AML-193 (cell line): ENCODE measurements around the gene AKAP8.
A peak's percentile ranks its signal among the peaks of the same experiment; 100 is the strongest.
"Not testable (repeated sequence)": the region's sequence is repeated elsewhere in the genome, so short reads cannot be mapped to it uniquely, and the experiment has no call there.

Experiments used
- DNase-seq, 2 experiments: peaks; one replicate each; lab custom pipeline; 2025; lab: John Stamatoyannopoulos, UW

The AKAP8 gene

DNA sequence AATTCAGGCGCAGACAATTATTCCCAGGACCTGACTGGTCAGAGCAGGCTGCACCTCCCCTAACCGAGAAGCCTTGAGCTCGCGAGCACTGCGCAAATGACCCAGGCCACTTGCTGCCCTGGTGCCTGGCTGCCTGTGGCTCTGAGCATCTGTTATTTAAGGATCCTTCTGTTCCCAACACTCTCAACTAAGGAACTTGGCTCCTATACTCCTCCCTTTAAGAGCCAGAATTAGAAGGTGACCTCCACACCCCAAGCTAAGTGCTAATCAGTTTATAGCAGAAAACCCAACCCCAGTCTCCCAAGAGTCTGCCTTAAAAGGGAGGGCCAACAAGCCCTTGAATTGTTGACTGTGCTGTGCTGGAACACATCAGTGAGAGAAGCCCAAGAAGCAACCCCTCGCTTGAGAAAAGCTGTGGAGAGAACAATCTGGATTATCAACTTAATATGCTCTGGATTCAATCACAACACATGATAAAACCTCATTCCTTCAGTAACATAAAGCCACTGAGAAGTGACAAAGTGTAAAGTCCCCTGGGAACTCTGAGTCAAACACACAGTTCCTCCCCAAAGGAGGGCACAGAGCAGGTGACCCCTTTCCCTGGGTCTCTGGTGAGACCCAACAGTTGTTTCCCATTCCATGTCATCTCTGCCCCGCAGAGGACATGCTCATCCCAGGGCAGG is 24.7 kb upstream of the AKAP8 start:
- no peak for DNase-seq

DNA sequence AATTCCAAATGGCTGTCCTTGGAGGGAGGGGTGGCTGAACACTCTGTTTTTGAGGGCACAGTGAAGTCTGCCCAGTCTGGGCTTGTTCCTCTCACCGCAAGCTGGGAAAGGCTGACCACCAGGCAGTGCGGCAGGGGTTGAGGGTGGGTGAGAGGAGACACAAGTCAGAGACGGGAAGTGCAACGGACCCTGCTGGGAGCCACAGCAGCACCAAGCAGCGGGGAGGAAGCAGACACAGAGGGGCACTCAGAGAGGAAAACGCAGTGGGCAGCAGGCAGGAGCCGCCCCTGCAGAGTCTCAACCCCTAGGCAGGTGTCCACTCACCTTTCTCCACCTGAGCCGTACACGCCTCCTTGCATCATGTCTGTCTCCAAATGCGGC is 23.6 kb upstream of the AKAP8 start:
- DNase-seq: no peak

DNA sequence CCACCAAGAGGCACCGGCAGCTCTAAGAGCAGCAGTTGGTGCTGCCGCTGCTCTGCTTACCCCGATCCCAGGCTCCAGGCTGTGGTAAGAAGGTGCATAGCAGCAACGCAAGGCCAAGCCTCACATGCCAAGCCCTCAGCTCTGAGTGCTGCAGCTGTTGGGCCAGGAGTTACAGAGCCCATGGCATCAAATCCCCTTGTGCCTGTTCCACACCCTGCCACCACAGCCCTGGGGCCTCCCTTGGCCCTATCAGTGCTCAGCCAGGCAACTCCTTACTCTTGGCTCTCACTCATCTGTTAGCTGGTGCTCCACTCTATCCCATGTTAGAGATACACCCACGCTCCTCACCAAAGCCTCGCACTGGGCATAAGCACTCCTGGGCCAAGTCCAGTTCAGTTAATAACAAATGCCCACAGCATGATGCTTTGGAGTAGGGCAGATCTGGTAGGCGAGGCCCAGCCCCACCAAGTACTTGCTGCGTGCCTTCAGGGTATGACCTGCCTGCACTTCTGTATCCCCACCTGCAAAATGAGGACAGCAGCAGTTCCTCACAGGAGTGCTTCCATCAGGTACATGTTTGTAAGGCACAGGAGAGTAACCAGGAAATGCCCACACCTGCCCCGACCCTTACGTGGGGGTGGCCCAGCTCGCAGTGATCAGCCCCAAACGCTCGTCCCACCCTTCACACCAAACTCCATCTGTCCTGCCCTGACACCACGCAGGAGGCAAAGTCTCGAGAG is 23.0 kb upstream of the AKAP8 start:
- no peak for DNase-seq

DNA sequence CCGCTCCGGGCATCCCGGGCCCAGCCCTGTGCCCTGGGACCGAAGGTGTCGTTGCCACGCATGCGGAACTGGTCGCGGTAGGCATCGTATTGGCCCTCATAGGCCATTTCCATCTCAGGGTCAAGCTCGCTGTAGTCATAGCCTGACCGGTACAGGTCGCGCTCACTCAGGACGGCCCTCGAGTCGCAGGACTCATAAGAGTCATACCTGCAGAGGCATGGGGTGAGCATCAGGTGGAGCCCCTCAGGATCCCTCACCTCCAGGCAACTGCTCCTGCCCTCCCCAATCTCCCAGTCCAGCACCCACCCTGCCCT is 21.8 kb upstream of the AKAP8 start:
- DNase-seq: no peak

DNA sequence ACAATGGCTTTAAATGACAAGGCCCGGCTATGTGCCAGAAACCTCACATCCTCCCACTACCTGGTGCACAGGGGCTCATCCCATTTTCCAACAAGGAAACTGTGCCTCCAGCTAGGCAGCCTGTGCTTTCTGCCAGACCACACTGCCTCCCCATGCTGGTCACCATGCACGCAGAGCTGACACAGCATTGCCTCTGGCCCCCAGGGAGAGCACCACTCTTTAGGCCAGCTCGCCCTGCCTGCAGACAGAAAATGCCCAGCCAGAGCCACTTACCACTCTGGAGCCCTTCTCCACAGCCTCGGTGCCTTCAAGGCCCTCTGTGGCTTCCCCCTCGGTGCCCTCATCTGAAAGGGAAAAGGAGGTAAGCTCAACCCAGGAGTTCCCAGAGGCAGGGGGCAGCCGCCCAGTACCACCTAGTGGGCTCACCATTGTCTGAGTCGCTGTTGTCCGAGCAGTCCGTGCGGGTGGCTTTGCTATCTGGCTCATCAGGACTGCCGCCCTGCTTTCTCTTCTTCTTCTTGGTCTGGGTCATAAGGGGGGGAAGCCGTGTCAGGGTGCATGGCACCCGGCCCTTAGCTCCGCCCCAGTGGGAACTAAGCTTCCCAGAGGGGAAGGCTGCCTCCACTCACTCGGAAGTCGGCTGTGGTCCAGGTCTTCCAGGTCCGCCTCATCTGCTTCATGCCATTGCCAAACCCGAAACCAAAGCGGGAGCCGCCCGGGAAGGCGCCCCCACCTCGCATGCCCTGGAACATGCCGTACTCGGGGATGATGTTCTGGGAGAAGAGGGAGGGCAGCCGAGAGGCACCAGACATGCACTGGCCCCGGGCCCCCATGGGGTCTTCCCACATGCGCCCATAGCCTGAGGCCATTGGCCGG is 21.2 kb upstream of the AKAP8 start:
- no peak for DNase-seq

DNA sequence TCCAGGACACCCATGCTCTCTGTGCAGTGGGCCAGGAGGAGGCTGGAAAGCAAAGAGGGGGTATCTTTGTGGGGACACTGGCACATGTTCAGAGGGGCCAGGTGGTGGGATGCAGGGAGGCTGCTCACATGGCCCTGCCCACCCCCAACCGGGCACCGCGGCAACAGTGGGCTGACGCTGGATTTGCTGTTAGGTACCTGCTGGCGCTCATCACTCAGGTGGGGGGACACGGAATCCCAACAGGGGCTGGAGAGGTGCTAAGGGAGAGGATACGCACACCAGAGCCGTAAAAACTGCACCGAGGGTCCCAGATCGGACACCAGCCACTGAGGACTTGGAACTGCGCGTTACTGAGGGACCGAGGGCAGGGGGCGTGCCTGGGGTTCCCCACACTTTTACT is 20.0 kb upstream of the AKAP8 start:
- DNase-seq: no peak

DNA sequence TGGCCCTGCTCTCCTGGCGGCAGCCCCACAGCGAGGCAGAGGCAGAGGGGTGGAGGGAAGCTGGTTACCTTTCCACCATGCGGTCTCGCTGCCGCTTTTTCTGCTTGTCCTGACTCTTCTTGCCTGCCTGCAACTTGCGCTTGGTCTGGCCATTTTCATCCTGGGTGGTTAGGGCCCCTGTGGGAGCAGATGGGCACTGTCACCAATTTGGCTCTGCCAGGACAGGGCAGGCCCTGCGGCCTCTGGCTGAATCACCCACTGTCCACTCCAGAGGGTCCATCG is 19.6 kb upstream of the AKAP8 start:
- no peak for DNase-seq

DNA sequence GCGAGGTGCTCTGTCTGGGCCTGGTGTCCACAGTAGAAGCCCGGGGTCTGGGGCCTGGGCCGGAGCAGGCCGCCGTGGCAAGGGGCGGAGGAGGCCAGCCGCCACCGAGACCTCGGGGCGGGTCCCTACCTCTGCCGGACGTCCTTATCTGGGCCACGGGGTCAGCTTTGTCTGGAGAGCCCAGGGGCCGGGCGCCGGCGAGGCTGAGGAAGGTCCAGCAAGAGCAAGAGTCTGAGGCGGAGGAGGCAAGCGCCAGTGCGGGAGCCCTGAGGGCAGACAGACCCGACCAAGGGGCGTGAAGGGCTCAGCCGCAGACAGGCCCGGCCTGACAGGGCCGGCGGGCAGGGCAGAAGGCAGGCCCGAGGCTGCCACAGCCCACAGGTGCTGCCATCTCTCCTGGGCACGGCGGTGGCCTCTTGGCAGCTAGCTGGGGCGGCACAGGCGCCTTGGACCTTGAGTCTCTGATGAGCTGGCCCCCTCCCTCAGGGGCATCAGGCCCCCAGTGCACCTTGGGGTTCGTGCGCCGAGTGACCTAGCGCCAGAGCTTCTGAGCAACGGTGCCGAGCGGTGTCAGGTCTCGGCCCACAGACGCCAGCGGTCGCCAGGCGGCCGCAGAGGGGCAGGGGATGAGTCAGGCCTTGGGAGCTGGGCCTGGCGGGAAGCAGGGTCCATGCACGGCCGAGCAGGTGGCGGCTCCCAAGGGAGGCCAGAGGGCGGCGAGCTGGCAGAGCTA is 19.1 kb upstream of the AKAP8 start:
- DNase-seq: no peak

DNA sequence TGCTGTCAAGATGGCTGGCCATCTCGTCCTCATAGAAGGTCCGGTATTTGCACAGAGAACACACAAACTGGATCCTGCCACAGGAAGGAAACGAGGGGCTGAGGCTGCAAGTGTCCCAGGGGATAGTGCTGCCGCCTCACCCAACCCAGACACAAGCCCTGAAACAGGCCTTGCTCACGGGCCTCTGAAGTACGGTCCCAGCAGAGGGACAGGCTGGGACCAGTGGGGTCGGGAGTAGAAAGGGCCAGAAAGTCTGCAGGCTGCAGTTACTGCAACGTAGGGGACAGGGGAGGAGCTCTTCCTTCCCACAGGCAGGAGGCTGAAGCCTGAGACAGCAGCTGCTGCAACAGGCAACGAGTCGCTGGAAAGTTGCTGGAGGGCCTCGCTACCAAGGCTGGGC is 18.2 kb upstream of the AKAP8 start:
- DNase-seq: no peak

DNA sequence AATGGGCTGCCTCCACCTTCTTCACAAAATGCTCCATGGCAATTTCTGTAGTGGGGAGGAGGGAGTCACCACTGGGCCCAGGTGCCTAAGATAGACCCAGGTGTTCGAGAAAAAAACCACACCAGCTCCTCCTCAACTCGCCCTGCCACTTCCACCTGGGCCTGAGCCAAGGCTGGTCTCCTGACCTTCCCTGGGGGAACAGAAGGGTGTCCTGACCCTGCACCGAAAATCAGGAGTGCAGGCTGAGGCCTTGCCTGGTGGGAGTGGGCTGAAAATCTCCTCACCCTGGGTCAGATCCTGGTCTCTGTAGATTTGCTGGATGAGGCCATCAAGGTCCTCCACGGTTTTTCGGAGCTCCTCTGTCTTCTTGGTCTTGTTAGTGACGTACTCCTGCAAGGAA is 17.6 kb upstream of the AKAP8 start:
- DNase-seq: no peak

DNA sequence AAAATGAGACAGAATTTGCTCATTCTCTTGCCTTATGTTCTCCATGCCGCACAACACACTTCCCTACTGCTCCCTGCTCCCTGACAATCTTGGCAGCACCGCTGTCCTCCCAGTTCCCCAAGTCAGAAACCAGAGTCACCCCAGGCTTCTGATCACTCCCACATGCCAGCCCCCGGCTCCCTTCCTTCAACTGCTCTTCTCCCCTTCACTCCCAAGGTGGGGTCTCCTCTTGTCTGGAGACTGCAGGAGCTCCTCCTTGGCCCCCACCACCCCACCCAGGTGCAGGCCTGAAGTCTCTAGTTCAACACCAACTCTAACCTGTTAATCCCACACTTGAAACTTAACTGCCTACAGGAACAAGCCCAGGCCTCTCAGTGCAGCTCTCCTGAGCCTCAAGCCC is 16.8 kb upstream of the AKAP8 start:
- DNase-seq: no peak

DNA sequence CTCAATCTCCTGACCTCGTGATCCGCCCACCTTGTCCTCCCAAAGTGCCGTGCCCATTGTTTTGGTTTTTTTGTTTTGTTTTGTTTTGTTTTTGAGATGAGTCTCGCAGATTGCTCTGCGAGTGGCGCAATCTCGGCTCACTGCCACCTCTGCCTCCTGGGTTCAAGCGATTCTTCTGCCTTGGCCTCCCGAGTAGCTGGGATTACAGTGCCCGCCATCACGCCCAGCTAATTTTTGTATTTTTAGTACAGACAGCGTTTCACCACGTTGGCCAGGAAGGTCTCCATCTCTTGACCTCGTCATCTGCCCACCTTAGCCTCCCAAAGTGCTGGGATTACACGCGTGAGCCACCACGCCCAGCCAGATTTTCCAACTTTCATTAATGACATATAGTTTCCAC is 15.7 kb upstream of the AKAP8 start:
- not testable (repeated sequence) for DNase-seq

DNA sequence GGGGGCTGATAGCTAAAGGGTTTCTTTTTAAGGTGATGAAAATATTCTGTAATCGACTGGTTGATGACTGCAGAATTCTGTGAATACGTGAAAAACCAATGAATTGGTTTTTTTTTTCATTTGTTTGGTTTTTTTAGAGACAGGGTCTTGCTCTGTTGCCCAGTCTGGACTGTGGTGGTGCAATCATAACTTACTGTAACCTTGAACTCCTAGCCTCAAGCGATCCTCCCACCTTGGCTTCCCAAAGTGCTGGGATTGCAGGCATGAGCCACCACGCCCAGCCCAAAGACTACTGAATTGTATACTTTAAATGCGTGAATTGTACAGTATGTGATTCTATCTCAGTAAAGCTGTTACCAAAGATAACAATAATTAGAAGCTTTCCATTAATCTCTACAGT is 14.8 kb upstream of the AKAP8 start:
- DNase-seq: no peak

DNA sequence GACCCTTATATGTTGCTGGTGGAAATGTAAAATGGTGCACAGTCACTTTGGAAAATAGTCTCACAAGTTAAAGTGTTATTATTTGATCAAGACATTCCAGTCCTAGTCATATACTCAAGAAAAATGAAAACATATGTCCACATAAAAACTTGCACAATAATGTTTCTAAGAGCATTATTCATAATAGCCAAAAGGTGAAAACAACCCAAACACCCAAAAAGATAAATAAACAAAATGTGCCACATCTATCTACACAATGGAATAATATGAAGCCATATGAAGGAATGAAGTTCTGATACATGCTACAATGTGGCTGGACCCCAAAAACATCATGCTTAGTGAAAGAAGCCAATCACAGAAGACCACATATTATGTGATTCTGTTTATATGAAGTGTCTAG is 14.4 kb upstream of the AKAP8 start:
- no peak for DNase-seq

DNA sequence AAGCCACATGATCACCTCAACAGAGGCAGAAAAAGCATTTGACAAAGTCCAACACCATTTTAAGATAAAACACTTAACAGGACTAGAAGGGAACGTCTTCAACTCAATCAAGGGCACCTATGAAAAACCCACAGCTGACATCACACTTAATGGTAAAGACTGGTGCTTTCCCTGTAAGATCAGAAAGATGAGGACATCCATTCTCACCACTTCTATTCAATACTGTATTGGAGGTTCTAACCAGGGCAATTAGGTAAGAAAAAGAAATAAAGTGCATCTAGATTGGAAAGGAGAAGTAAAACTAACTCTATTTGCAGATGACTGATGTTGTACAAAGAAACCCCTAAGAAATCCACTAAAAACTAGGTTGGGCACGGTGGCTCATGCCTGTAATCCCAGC is 11.2 kb upstream of the AKAP8 start:
- DNase-seq: no peak

DNA sequence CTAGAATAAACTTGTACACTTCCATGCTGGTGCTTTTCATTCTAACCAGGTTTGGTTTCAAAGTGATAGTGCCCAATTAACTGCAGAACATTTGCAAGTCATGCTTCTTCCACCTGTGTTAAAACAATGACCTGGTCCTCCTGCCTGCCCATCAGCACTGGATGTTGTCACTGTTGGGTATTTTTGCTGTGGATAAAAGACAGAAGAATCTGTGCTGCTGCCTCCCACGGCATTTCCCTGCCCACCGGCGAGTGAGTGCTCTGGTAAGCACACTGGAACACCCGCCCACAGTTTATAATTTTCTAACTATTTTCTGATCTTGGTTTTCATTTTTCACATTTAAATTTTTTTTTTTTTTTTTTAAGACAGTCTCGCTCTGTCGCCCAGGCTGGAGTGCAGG is 2.3 kb upstream of the AKAP8 start:
- no peak for DNase-seq

DNA sequence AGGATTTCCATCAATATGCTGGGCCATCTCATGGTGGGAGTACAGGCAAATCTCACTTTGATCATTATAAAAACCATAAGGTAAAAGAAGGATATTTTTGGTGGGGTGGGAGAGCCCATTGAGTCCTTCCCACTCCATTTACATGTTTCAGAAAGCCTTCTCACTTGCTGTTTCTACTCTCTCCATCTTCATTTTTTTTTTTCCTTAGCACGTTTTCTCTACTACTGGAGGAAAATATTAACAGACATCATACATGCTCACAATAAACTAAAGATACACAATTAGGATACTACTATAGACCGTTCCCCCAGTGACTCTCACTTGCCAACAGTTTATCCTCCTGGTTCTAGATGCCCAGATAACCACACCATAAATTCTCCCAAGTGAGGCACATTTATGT is 1.8 kb upstream of the AKAP8 start:
- no peak for DNase-seq

DNA sequence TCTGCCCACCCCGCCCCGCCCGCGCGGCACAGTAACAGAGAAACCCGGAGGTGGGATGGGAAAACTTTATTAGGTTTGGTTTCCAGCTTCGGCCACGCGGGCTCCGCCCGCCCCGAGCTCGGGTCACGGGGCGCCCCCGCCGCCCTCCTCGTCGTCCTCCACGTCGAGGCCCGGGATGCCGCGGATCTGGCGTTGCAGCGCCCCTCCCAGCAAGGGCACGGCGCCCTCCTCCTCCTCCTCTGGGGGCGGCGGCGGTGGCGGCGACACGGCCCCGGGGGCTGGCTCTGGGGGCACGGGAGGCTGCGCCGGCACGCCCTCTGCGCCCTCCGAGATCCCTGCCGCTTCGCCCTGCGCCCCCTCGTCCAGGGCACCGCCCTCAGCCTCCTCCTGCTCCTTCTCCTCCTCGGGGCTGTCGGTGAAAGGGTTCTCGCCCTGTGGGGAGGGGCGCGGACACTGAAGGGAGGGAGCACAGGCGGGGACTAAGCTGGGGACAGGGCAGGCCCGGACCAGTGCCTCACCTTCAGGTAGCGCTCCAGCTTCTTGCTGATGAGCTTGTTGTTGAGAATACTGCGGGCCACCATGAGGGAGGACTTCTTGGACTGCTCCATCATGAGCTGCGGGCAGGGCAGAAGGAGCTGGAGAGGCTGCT is 536 bp upstream of the AKAP8 start:
- DNase-seq: no peak

DNA sequence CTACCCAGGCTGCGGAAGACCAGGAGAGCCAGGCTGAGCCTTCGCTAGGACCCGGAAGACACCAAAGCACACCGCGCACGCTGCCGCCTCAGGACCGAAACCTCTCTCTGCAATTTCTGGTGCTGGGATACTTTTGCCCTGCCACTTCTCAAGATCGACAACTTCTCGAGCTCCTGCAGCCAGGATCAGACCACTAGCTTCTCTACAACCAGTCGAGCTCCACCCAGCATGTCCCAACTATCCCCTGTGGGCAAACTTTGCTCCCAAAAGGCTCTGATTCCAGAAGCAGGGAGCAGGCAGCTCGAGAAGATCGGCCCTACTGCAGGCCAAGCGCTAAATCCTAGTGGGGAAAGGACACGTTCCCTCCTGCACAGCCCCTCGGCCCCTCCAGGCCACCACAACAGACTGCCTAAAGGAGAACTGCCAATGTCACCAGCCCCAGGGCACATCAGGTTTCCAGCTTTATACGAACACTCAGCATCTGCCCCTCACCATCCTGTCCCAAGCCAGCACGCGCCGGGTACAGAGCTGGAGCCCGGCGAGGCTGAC is 979 bp downstream of the AKAP8 start:
- peak; percentile 35 to 46 for DNase-seq

DNA sequence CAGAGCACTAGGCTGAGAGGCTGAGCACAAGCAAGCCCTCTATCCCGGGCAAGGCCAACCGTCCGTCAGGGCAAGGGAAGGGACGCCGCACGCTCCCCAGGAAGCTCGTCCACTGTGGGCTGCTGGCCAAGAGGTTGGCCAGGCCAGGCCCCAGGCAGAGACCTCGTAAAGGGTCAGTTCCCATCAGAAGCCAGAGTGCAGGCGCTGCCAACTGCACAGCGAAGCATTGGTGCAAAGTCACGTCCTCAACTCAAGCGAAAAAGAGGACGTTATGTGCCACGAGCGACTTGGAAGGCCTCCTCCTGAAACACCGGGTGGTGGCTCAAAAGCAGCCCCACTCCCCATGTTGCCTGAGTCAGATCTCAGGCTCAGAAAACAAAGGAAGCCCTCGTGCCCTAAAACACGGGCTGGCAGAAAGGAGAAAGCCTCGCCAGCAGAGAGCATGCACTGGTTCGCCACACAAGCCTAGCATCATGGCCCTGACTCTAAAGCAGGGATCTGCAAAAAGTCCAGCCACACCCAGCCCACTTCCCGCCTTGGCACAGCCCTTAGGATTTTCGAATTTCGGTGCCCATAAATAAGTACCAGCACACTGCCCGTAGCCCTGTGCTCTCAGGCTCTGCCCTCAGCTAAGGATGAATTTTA is 4.7 kb downstream of the AKAP8 start:
- no peak for DNase-seq

DNA sequence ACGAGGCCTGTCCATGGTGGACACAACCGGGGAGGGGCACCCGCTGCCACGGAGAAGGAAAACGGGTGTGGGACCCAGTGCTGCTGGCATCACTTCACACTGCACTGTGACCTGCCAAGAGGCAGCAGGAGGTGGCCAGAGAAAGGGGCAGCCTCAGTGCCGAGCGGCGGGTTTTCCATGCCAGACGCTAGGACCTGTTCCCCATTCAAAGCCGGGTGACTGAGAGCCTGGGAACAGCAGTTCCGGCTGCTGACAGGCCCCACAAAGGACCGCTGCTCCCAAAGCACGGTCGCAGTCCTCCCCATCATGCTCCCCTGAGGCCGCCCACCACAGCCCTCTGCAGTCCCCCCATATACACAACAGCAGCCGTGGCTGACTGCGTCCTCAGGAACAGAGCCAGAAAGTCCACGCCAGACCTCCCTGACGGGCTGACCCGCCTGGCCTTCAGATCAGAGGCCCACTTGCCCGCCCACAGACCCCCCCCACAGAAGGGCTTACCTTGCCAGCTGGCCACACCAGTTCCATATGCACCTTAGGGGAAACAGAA is 5.4 kb downstream of the AKAP8 start:
- no peak for DNase-seq
